Nephron progenitor cell (in vitro differentiated cells): Measurements from ENCODE around the gene C9orf50.

Experiments
- DNase-seq: peaks from one replicate; pipeline ENCODE4 v3.0.0; 2021
- H3K27ac Mint-ChIP-seq: 2 replicates; pipeline ENCODE4 v1.8.0; 2021; ENCODE audit warnings: mild to moderate bottlenecking, moderate library complexity, mixed read lengths
- H3K27me3 Mint-ChIP-seq: 2 replicates; pipeline ENCODE4 v1.8.0; 2021; ENCODE audit warnings: mild to moderate bottlenecking, low read depth, mixed read lengths; ENCODE audit not compliant: poor library complexity
- H3K36me3 Mint-ChIP-seq: 2 replicates; pipeline ENCODE4 v1.8.0; 2021; ENCODE audit warnings: low read depth, mixed read lengths
- H3K4me1 Mint-ChIP-seq: 2 replicates; pipeline ENCODE4 v1.8.0; 2021; ENCODE audit warnings: mixed read lengths
- H3K4me3 Mint-ChIP-seq: 2 replicates; pipeline ENCODE4 v1.8.0; 2021; ENCODE audit warnings: mild to moderate bottlenecking, moderate library complexity, mixed read lengths
- H3K9me3 Mint-ChIP-seq: 2 replicates; pipeline ENCODE4 v1.8.0; 2021; ENCODE audit warnings: mild to moderate bottlenecking, moderate library complexity, mixed read lengths
- TF ChIP-seq, protein P1 (sequence below): fragments of 200-600 bp; sonication (generic); IDR thresholded peaks from 2 replicates; pipeline ENCODE4 v1.5.0; 2021; ENCODE audit warnings: antibody characterized with exemption

C9orf50 gene

DNA sequence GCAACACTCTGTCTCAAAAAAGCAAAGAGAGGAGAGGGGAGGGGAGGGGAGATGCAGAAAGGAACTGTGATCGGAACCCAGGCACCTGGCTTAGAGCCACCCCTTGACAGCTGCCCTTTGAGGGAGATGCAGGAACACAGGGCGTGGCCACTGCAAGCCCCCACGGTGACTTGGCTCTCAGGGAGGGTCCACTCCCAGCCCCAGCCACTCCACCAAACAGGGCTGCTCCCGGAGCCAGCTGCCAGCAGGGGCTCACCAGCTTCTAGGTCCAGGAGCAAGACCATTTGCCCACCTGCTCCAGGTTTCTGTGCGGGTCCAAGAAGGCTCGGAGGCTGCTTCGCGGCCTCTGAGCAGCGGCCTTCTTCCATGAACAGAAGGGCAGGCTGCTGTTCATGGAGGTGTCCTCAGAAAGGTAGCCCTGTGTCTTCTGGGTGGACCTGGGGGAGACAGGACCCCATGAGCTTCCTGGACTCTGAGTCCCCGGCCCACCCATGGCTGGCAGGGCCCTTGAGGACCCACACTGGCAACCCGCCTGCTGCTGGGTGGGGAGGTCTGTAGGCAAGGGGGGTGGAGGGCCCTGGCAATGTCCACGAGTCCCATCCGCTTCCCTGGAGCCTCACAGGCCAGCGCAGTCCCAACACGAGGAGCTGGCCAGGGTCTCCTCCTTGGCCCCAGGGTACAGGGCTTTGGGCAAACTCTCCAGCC is 7.9 kb downstream of the C9orf50 start:
- no peak overlapping the region for H3K27ac Mint-ChIP-seq
- DNase-seq, result no peak
- peaks cover 32% of the 10 kb centered on the region for H3K4me1 Mint-ChIP-seq
- no peaks in the 10 kb centered on the region for H3K9me3 Mint-ChIP-seq
- TF ChIP-seq, protein P1, sequence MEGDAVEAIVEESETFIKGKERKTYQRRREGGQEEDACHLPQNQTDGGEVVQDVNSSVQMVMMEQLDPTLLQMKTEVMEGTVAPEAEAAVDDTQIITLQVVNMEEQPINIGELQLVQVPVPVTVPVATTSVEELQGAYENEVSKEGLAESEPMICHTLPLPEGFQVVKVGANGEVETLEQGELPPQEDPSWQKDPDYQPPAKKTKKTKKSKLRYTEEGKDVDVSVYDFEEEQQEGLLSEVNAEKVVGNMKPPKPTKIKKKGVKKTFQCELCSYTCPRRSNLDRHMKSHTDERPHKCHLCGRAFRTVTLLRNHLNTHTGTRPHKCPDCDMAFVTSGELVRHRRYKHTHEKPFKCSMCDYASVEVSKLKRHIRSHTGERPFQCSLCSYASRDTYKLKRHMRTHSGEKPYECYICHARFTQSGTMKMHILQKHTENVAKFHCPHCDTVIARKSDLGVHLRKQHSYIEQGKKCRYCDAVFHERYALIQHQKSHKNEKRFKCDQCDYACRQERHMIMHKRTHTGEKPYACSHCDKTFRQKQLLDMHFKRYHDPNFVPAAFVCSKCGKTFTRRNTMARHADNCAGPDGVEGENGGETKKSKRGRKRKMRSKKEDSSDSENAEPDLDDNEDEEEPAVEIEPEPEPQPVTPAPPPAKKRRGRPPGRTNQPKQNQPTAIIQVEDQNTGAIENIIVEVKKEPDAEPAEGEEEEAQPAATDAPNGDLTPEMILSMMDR, result no peak
- no peaks in the 10 kb centered on the region for H3K36me3 Mint-ChIP-seq
- H3K4me3 Mint-ChIP-seq, result no peak overlapping the region
- H3K27me3 Mint-ChIP-seq, result peaks cover 7% of the 10 kb centered on the region

DNA sequence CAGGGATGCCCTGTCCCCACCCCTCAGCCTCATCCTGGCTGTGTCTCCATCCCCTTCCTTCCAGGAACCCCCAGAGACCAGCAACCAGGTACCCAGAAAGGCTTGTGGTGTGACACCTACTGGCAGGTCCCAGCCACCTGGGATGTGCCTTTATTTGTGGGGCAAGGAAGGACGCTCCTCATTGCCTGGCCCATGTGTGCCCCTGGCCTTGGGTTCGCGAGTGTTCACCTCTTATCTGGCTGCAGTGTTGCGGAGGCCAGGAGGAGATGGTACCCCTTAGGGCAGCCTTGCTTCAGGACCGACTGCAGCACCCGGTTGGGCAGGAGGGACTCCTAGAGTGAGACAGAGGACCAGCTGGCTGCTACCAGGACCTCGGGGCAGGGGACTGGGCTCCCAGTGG is 8.8 kb downstream of the C9orf50 start:
- no peak overlapping the region for H3K4me3 Mint-ChIP-seq

DNA sequence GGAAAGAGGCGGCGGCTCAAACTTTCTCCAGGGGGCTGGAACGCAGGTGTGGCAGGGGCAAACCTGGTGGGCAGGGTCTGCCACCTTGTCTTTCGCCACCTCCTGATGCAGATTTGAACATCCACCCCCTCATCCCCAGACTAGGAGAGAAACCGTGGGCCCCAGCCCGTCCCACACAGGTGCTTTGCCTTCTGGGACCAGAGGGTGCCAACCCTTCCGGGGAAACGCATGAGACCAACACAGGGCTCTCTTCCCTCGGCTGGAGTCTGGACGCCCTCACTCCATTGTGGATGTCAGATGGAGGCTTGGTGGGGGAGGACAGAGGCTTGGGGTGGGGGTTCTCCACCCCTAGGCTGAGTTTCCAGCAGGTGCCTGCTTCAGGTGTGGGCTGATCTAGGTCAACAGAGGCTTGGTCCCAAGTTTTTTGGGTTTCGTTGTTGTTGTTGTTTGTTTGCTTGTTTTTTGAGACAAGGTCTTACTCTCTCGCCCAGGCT is 9.5 kb downstream of the C9orf50 start:
- peaks cover 47% of the 10 kb centered on the region for H3K4me1 Mint-ChIP-seq
- H3K9me3 Mint-ChIP-seq, result no peaks in the 10 kb centered on the region
- H3K36me3 Mint-ChIP-seq, result no peaks in the 10 kb centered on the region
- H3K27ac Mint-ChIP-seq, result no peak overlapping the region
- peak overlapping the region; percentile 71 for H3K4me3 Mint-ChIP-seq
- TF ChIP-seq, protein P1, result no peak
- peaks cover 5% of the 10 kb centered on the region for H3K27me3 Mint-ChIP-seq
- DNase-seq, result no peak

More for the DNA sequence above, 8.8 kb downstream of the C9orf50 start:
- H3K27me3 Mint-ChIP-seq, result peaks cover 2% of the 10 kb centered on the region
- TF ChIP-seq, protein P1, result no peak
- no peak overlapping the region for H3K27ac Mint-ChIP-seq
- no peaks in the 10 kb centered on the region for H3K36me3 Mint-ChIP-seq
- peaks cover 39% of the 10 kb centered on the region for H3K4me1 Mint-ChIP-seq
- DNase-seq, result no peak
- H3K9me3 Mint-ChIP-seq, result no peaks in the 10 kb centered on the region

DNA sequence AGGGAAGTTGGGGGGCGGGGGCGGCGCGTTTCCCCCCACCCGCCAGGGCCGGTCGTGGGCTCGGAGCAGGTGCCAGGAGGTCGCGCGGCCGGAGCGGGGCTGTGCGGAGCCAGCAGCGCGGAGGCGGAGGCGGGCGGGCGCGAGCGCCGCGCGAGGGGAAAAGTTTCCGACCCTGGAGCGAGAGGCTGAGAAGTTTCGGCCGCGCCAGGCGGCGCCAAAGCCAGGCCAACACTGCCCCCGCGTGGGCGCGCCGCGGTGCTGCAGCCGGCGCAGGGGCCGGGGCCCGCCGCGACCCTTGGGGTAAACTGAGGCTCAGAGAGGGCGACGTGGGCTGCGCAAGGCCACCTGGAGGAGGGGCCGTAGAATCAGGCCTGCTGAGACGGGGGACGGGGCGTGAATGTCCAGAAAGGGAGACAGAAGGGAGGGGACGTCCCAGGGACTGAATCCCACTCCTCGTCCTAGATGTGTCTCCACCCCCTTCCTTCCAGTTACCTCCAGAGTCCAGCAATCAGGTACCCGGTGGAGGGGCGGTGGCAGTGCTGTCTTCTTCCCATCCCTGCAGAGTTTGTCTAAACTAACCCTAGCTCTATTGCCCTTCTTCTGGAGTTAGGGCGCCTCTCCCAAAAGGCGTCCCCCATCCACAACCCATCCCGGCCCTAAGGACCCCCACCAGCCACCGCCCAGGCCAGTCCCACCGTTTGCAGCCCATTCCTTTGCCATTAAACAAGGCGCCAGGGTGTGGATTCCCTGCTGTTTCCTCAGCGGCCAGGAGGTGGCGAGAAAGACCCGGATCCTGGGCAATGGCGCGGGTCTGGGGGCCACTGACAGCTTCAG is 10.2 kb downstream of the C9orf50 start:
- H3K4me3 Mint-ChIP-seq, result peak overlapping the region; percentile 71
- H3K4me1 Mint-ChIP-seq, result peaks cover 54% of the 10 kb centered on the region

DNA sequence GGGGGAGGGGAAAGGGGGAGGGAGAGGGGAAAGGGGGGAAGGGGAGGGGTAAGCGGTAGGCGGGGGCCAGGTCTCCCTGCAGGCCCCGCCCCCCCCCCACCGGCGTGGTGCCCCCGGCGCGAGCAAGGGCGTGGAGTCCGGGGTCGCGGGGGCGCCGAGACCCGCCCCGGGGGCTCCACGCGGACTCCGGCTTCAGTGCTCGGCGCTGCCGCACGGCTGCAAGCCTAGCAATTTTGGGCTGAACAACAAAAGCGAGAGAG is 10.8 kb downstream of the C9orf50 start:
- TF ChIP-seq, protein P1, result no peak
- peaks cover 55% of the 10 kb centered on the region for H3K4me1 Mint-ChIP-seq
- no peak for DNase-seq
- no peak overlapping the region for H3K27ac Mint-ChIP-seq
- no peaks in the 10 kb centered on the region for H3K36me3 Mint-ChIP-seq
- no peak overlapping the region for H3K4me3 Mint-ChIP-seq
- H3K27me3 Mint-ChIP-seq, result peaks cover 9% of the 10 kb centered on the region
- H3K9me3 Mint-ChIP-seq, result no peaks in the 10 kb centered on the region

More for the DNA sequence above, 10.2 kb downstream of the C9orf50 start:
- Mint-ChIP-seq H3K9me3 (no peaks in the 10 kb centered on the region), H3K36me3 (no peaks in the 10 kb centered on the region), H3K27ac (no peak overlapping the region), H3K27me3 (peaks cover 9% of the 10 kb centered on the region)
- TF ChIP-seq, protein P1, result peak; percentile 66
- peak; percentile 88 for DNase-seq
